NCI-H69 (cell line): ENCODE measurements around the gene ZNF232.
"Not testable (repeated sequence)": the region's sequence is repeated elsewhere in the genome, so short reads cannot be mapped to it uniquely, and the experiment has no call there.

Experiments
- DNase-seq: peaks from one replicate; lab custom pipeline; 2025; lab: John Stamatoyannopoulos, UW

The ZNF232 gene

DNA sequence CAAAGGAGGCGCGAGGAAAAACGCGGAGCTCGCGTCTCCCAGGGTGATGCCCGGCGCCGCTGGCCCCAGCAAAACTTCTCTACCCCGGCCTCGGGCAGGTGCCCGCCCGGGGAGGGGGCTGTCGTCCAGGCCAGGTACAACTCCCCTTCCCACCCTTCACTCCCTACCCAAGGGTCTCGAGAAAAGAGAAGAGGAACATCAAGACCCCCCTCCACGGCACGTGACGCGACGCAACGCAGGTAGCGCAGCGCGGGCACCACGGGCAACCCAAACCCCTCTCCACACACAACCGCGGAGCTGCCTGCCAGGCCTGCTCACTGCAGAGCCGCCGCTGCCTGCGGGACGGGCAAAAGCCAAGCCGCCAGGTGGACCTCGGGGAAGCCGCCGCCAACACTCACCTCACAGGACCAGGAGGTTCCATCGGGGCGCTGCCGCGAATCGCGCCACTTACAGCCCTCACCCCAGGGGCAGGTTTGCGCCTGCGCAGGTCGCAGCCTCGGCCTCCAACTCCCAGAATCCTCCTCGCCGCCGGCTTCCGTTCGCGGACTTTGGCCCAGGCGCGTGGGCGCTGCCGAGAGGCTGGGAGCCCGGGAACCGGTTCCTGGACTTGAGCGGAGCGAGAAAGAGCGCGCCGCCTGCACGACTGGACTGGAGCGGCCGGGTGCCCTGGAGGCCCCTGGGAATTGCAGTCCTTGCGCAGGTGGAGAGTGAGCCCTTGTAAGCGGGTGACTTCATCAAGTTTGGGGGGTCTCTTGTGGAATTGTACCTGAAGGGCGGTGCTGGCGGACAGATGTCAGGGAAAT, at the start of gene ZNF232:
ZNF232 (minus strand) TSS at position 477 of the 803 bp plus-strand sequence; CDS start at position 421, 56 bp downstream.
- DNase-seq: peak; percentile 95

DNA sequence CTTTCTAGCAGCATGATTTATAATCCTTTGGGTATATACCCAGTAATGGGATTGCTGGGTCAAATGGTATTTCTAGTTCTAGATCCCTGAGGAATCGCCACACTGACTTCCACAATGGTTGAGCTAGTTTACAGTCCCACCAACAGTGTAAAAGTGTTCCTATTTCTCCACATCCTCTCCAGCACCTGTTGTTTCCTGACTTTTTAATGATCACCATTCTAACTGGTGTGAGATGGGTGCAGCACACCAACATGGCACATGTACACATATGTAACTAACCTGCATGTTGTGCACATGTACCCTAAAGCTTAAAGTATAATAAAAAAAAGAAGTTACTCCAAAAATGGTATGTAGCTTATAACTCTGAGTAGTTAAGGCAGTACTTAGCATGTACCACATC, 49.0 kb upstream of the ZNF232 start:
- DNase-seq: not testable (repeated sequence)

DNA sequence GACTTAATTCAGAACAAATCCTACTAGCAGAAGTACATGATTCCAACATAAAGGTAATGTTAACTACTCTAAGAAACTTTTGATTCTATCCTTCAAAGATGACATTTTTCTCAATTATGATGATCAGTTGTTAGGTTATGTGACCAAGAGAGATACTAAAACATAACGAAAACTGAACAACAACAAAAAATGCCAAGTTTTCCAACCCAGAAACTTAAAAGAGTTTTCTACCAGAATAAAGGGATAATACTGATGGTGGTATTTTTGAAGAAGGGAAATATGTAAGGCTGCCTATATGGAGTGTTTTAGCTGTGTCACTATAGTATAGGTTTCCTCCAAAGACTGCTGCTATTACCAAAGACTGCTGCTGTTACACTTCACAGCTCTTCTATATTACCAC, 34.4 kb upstream of the ZNF232 start:
- not testable (repeated sequence) for DNase-seq

- not testable (repeated sequence) for DNase-seq
Measured at GRCh38 chr17:5142877-5143276, 31.2 kb upstream of the ZNF232 start.

- DNase-seq: no peak
Measured at GRCh38 chr17:5139458-5139732, 27.7 kb upstream of the ZNF232 start.

- DNase-seq: no peak
Measured at GRCh38 chr17:5138616-5139457, 27.2 kb upstream of the ZNF232 start.

GRCh38 chr17:5138198-5138544, 26.5 kb upstream of the ZNF232 start:
- DNase-seq: not testable (repeated sequence)

DNA sequence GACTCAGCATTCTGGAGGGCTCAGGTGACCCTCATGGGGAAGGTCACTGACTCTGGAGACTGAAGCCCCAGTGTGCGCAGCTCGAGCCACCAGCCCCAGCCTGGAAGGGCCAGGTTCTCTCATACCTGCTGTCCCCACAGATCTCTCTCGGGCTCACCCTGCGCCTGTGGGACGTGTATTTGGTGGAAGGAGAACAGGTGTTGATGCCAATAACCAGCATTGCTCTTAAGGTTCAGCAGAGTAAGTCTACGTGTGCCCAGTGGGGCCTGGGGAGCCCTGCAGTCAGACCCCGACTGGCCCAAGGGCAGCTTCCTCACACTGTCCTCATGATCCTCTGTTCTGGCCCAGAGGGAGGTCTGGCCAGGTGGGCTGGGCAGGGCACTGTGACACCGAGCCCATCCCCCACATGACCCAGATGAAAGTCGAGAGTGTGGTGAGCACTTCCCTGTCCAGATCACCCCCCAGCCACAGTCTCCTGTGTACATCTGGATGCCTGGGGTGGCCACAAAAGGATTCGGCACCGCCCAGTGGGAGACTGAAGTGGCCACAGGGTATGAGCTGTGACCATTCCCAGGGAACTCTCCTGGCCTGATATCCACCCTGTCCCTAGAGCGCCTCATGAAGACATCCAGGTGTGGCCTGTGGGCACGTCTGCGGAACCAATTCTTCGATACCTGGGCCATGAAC, 26.0 kb upstream of the ZNF232 start:
- DNase-seq: not testable (repeated sequence)

GRCh38 chr17:5136580-5137412, 25.1 kb upstream of the ZNF232 start:
- not testable (repeated sequence) for DNase-seq

GRCh38 chr17:5135726-5136579, 24.3 kb upstream of the ZNF232 start:
- no peak for DNase-seq

DNA sequence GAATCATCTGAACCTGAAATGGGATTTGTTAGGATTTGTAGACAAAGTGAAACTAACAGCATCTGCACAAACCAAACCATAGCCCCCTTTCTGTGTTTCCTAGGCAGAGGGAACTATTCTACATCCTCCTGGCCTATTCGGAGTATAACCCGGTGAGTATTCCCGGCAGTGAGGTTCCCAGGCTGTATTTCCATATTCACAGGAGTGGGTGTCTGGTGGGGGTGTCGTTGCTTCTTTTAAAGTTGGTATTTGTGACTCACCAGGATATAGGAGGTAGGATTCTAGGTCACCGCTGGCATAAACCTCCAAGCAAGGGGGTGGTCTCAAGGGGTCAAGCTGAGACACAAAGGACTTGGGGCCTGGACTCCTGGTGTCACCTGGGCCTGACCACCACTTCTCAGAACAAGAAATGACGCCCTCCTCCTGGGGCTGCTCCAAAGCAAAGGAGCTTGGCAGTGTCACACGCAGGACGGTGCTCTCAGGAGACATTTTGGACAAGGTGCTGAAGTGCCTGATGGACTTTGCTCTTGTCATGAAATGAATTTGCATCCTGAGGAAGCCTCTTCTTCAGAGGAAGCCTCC, 23.5 kb upstream of the ZNF232 start:
- not testable (repeated sequence) for DNase-seq

DNA sequence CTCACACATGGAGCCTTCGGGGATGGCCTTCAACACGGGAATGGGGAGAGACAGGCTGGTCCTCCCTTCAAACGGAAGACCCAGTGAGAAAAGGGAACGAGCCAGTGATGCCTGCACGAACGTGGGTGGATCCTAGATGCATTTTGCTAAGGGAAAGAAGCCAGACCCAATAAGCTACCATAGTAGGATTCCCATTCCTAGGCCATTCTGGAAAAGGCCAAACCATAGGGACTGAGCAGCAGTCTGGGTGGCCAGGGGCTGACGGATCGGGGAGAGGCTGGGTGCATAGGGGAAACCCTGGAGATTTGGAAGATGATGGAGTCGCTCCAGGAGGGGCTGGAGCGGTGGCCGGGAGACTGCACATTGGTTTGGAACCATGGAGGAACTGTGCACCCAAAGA, 22.9 kb upstream of the ZNF232 start:
- DNase-seq: not testable (repeated sequence)

DNA sequence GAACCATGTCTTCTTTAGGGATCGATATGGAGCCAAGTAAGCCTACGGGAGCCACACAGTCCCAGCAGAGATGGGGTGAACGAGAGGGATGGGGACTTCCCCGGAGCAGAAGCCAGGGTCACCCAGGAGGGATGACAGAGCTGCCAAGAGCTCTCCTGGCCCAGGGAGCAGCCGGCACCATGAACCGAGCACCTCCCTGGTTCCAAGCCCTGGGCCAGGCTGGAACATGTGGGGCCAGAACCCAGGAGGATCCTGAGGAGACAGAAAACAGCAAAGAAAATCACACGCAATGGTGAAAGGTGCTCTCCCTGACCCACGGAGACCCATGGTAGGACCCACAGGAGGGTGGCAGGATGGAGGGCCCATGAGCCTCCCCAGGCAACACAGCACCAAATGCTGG, 22.3 kb upstream of the ZNF232 start:
- DNase-seq: not testable (repeated sequence)

- DNase-seq: no peak
Measured at GRCh38 chr17:5133311-5133710, 21.6 kb upstream of the ZNF232 start.

DNA sequence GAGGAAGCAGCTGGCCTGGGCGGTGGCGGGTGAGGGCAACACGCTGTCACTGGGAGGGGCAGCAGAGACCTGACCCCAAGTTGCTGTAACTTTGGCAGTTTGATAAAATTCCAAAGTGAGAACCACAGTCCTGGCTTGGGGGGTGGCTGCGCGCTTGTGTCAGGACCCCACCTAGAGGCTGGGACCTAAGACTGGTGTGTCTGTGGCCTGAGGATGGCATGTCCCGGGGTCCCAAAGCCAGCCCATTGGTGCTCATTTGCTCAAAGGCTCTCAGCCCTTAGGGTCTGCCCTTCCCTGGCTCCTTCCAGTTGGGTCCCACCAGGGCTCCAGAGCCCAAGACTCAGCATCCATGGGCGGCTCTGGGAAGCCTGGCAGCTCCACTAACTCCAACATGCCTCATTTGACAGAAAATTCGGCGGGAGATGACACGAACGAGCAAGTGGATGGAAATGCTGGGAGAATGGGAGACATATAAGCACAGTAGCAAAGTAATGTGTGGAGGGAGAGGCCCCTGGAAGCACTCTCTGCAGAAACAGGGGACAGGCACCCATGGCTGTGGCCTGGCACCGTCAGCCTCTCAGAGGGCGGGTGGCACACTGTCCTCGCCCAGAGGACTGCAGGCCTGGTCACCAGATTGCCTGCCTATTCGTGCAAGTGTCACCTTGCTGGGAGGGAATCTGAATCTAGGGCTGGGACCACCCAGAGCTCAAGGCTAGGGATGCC, 21.0 kb upstream of the ZNF232 start:
- DNase-seq: not testable (repeated sequence)

- DNase-seq: not testable (repeated sequence)
Measured at GRCh38 chr17:5131799-5132502, 20.3 kb upstream of the ZNF232 start.

DNA sequence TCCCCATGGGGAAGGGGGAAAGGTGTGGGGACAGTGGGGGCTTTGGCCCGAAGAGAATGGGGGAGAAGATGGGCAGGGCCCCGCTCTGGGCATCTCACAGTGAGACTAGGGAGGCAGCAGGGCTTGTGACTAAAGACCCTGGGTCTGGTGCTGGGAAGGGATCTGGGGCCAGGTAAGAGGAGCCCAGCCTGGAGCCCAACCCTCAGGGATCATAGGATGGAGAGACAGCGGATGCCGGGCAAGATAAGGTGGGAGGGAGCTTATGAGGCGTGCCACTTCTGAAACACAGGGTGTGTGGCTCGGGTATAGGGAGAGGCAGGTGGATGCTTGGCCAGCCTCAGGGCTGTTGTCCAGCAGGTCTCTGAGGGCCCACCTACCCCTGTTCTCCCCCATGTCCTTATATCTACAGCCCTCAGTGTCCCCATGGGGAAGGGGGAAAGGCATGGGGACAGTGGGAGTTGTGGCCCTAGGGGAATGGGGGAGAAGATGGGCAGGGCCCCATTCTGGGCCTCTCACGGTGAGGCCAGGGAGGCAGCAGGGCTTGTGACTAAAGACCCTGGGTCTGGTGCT, 19.6 kb upstream of the ZNF232 start:
- no peak for DNase-seq

GRCh38 chr17:5130687-5131086, 19.0 kb upstream of the ZNF232 start:
- not testable (repeated sequence) for DNase-seq

- not testable (repeated sequence) for DNase-seq
Measured at GRCh38 chr17:5130261-5130660, 18.6 kb upstream of the ZNF232 start.
